Osteocyte (in vitro differentiated cells): ENCODE measurements around the gene ACY1. TPM values are rescaled to one million over a fixed set of nuclear protein-coding genes. Genes with fewer than 3 reads are reported as not detected.

Source experiments
- DNase-seq: peaks from one replicate; pipeline ENCODE4 v3.0.0; 2021; ENCODE audit warnings: mixed read lengths; ENCODE audit not compliant: unreplicated experiment; ENCODE audit errors: extremely low spot score
- H3K27ac Mint-ChIP-seq: one replicate; pipeline ENCODE4 v1.8.0; 2021; ENCODE audit warnings: mild to moderate bottlenecking, mixed read lengths; ENCODE audit not compliant: unreplicated experiment
- H3K27me3 Mint-ChIP-seq: one replicate; pipeline ENCODE4 v1.8.0; 2021; ENCODE audit warnings: mixed read lengths; ENCODE audit not compliant: unreplicated experiment
- H3K36me3 Mint-ChIP-seq: one replicate; pipeline ENCODE4 v1.8.0; 2021; ENCODE audit warnings: mixed read lengths; ENCODE audit not compliant: unreplicated experiment
- H3K4me1 Mint-ChIP-seq: one replicate; pipeline ENCODE4 v1.8.0; 2021; ENCODE audit warnings: mixed read lengths; ENCODE audit not compliant: unreplicated experiment
- H3K4me3 Mint-ChIP-seq: one replicate; pipeline ENCODE4 v1.8.0; 2021; ENCODE audit warnings: mild to moderate bottlenecking, moderate library complexity, mixed read lengths; ENCODE audit not compliant: unreplicated experiment
- H3K9me3 Mint-ChIP-seq: one replicate; pipeline ENCODE4 v1.8.0; 2021; ENCODE audit warnings: mixed read lengths; ENCODE audit not compliant: unreplicated experiment
- CTCF ChIP-seq: fragments of 200-600 bp; sonication (generic); IDR thresholded peaks from 2 replicates; pipeline ENCODE4 v1.5.0; 2021; ENCODE audit warnings: antibody characterized with exemption, mild to moderate bottlenecking, moderate library complexity
- total RNA-seq: library from RNA; stranded (reverse); gene quantifications from 2 replicates; pipeline ENCODE4 v1.2.1, GENCODE V29; 2021

ACY1 gene
- total RNA-seq, 1 donor from 2014 or later, result 40.1 TPM

- Mint-ChIP-seq H3K27me3 (no peaks in the 10 kb centered on the region), H3K36me3 (no peaks in the 10 kb centered on the region), H3K4me3 (peak overlapping the region; percentile 78), H3K27ac (peak overlapping the region; percentile 63), H3K9me3 (no peaks in the 10 kb centered on the region), H3K4me1 (peaks cover 30% of the 10 kb centered on the region)
- TF ChIP-seq CTCF, result no peak
- no peak for DNase-seq
These were observed 16.8 kb upstream of the ACY1 start for GRCh38 chr3:51966486-51966885.

DNA sequence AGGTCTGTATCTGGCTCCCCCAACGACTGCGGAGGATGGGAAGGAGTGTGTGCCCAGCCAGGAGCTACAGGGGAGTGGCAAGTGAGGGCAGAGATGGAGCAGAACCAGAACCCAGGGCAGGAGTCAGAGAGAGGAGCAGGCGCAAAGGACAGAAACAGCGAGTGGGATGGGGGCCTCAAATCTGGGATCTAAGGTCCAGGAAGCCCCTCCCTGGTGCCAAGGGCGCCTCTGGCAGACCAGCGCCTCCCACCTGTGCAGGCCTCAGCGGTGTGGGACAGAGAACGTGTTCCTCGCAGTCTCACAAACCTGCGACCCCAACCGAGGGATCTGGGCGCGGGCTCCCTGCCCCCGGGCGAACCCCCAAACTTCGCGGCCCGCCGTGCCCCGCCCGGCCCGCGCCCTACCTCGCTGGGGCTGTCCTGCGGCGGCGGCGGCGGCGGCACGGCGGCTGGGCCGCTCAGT is 16.4 kb upstream of the ACY1 start:
- H3K4me3 Mint-ChIP-seq, result peak overlapping the region; percentile 78
- peaks cover 30% of the 10 kb centered on the region for H3K4me1 Mint-ChIP-seq
- DNase-seq, result no peak
- no peaks in the 10 kb centered on the region for H3K36me3 Mint-ChIP-seq
- no peak for TF ChIP-seq CTCF
- H3K9me3 Mint-ChIP-seq, result no peaks in the 10 kb centered on the region
- H3K27me3 Mint-ChIP-seq, result no peaks in the 10 kb centered on the region
- peak overlapping the region; percentile 63 for H3K27ac Mint-ChIP-seq

- peak within 1 kb of the TSS; percentile 63 for H3K27ac Mint-ChIP-seq
- H3K27me3 Mint-ChIP-seq, result no peaks in the 10 kb centered on the region
- no peak for TF ChIP-seq CTCF
- no peak for DNase-seq
- H3K4me3 Mint-ChIP-seq, result peak within 1 kb of the TSS; percentile 86
- H3K4me1 Mint-ChIP-seq, result peaks cover 30% of the 10 kb centered on the region
- H3K36me3 Mint-ChIP-seq, result no peaks in the 10 kb centered on the region
- H3K9me3 Mint-ChIP-seq, result no peaks in the 10 kb centered on the region
These were observed 15.8 kb upstream of the ACY1 start, which contains the start of gene PCBP4 for GRCh38 chr3:51967384-51968169. Gene PCBP4 (minus strand): TSS chr3:51967454. CDS start chr3:51961240, 6,214 bp downstream.

DNA sequence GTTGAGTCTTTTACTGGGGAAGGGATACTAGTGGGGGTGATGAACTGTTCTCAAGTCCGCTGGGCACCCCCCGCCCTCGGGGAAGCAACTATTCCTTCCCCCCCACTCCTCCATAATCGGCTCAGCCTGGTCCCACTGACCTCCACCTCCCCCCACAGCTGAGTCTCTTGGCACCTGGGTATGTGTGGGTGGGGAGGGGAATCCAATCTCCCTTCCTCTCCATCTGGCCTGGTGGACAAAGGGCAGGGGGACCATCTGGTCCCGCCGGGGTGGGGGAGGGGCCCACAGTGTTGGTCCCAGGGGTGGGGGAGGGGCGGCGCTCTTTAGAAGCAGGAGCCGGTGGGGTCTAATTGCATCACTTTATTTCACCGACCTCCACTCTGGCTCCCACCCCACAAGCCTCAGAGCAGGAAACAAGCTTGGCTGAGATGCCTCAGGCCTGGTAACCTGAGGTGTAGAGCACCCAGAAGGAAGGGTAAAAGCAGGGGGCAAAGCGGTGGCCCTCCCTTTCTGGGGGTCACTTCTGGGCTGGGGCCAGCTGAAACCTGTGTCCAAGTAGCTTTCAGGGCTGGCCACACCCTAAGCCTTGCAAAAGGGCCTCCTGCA is 15.1 kb upstream of the ACY1 start:
- no peak for DNase-seq
- Mint-ChIP-seq H3K27ac (no peak overlapping the region), H3K4me1 (peaks cover 30% of the 10 kb centered on the region), H3K36me3 (no peaks in the 10 kb centered on the region), H3K27me3 (no peaks in the 10 kb centered on the region), H3K4me3 (peak overlapping the region; percentile 86), H3K9me3 (no peaks in the 10 kb centered on the region)
- no peak for TF ChIP-seq CTCF
